Type B pancreatic cell (in vitro differentiated cells): ENCODE measurements around the gene FAM13A. TPM values are rescaled to one million over a fixed set of nuclear protein-coding genes. Genes with fewer than 3 reads are reported as not detected.

Experiments used
- DNase-seq: peaks from one replicate; pipeline ENCODE4 v3.0.0; 2021; ENCODE audit warnings: mixed read lengths; ENCODE audit not compliant: unreplicated experiment; ENCODE audit errors: extremely low spot score
- H3K27ac Mint-ChIP-seq: 2 replicates; pipeline ENCODE4 v1.8.0; 2021; ENCODE audit warnings: mild to moderate bottlenecking, mixed read lengths
- H3K27me3 Mint-ChIP-seq: 2 replicates; pipeline ENCODE4 v1.8.0; 2021; ENCODE audit warnings: mixed read lengths
- H3K36me3 Mint-ChIP-seq: 2 replicates; pipeline ENCODE4 v1.8.0; 2021; ENCODE audit warnings: mixed read lengths
- H3K4me1 Mint-ChIP-seq: one replicate; pipeline ENCODE4 v1.8.0; 2021; ENCODE audit warnings: mixed read lengths; ENCODE audit not compliant: unreplicated experiment
- H3K4me3 Mint-ChIP-seq: 2 replicates; pipeline ENCODE4 v1.8.0; 2021; ENCODE audit warnings: mild to moderate bottlenecking, mixed read lengths
- H3K9me3 Mint-ChIP-seq: 2 replicates; pipeline ENCODE4 v1.8.0; 2021; ENCODE audit warnings: mixed read lengths
- total RNA-seq: library from RNA; stranded (reverse); gene quantifications from 2 replicates; pipeline ENCODE4 v1.2.1, GENCODE V29; 2021; ENCODE audit warnings: low replicate concordance
- TF ChIP-seq, protein P1 (sequence below): fragments of 200-600 bp; sonication (generic); conservative IDR thresholded peaks from 2 replicates; pipeline ENCODE4 v1.5.0; 2021; ENCODE audit warnings: antibody characterized with exemption, mild to moderate bottlenecking

The FAM13A gene
- total RNA-seq, 1 donor from 2014 or later, result 29.5 TPM

GRCh38 chr4:88985088-88985773, 71.8 kb downstream of the FAM13A start:
- no peak for DNase-seq
- Mint-ChIP-seq H3K36me3 (peaks cover 4% of the 10 kb centered on the region), H3K27me3 (no peaks in the 10 kb centered on the region), H3K4me3 (no peak overlapping the region), H3K27ac (no peak overlapping the region), H3K4me1 (no peaks in the 10 kb centered on the region), H3K9me3 (no peaks in the 10 kb centered on the region)
- TF ChIP-seq, protein P1, sequence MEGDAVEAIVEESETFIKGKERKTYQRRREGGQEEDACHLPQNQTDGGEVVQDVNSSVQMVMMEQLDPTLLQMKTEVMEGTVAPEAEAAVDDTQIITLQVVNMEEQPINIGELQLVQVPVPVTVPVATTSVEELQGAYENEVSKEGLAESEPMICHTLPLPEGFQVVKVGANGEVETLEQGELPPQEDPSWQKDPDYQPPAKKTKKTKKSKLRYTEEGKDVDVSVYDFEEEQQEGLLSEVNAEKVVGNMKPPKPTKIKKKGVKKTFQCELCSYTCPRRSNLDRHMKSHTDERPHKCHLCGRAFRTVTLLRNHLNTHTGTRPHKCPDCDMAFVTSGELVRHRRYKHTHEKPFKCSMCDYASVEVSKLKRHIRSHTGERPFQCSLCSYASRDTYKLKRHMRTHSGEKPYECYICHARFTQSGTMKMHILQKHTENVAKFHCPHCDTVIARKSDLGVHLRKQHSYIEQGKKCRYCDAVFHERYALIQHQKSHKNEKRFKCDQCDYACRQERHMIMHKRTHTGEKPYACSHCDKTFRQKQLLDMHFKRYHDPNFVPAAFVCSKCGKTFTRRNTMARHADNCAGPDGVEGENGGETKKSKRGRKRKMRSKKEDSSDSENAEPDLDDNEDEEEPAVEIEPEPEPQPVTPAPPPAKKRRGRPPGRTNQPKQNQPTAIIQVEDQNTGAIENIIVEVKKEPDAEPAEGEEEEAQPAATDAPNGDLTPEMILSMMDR, result no peak

- Mint-ChIP-seq H3K4me3 (no peak overlapping the region), H3K27ac (no peak overlapping the region), H3K36me3 (peaks cover 4% of the 10 kb centered on the region), H3K4me1 (no peaks in the 10 kb centered on the region), H3K27me3 (no peaks in the 10 kb centered on the region), H3K9me3 (no peaks in the 10 kb centered on the region)
- TF ChIP-seq, protein P1, result no peak
- no peak for DNase-seq
Measured at GRCh38 chr4:88982757-88983156, 74.2 kb downstream of the FAM13A start.

- Mint-ChIP-seq H3K27ac (no peak overlapping the region), H3K36me3 (peaks cover 4% of the 10 kb centered on the region), H3K4me1 (no peaks in the 10 kb centered on the region), H3K4me3 (no peak overlapping the region), H3K27me3 (no peaks in the 10 kb centered on the region), H3K9me3 (no peaks in the 10 kb centered on the region)
- no peak for DNase-seq
- TF ChIP-seq, protein P1, result no peak
Measured at GRCh38 chr4:88981993-88982392, 75.0 kb downstream of the FAM13A start.

- no peak overlapping the region for H3K4me3 Mint-ChIP-seq
- no peak overlapping the region for H3K27ac Mint-ChIP-seq
- DNase-seq, result no peak
- TF ChIP-seq, protein P1, result no peak
- no peaks in the 10 kb centered on the region for H3K9me3 Mint-ChIP-seq
- no peaks in the 10 kb centered on the region for H3K27me3 Mint-ChIP-seq
- H3K4me1 Mint-ChIP-seq, result no peaks in the 10 kb centered on the region
- peaks cover 4% of the 10 kb centered on the region for H3K36me3 Mint-ChIP-seq
Measured at GRCh38 chr4:88981556-88981955, 75.4 kb downstream of the FAM13A start.

DNA sequence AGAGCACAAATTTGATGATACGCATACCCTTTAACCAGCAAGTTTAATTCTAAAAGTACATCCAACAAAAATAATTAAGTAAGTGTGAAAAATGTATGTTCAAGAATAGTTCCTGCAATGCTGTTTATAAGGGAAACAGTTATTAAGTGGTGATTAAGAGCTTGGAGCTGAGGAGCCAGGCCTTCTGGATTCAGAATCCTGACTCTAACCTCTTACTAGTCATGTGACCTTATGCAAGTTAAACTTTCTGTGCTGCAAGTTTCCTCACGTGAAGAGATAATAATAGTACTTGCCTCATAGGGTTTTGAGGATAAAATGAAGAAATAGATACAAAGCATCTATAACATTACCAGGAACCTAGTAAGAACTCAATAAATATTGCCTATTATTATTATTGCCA, 77.7 kb downstream of the FAM13A start:
- no peaks in the 10 kb centered on the region for H3K9me3 Mint-ChIP-seq
- peaks cover 6% of the 10 kb centered on the region for H3K36me3 Mint-ChIP-seq
- no peak for DNase-seq
- H3K4me3 Mint-ChIP-seq, result no peak overlapping the region
- no peak overlapping the region for H3K27ac Mint-ChIP-seq
- no peaks in the 10 kb centered on the region for H3K27me3 Mint-ChIP-seq
- TF ChIP-seq, protein P1, result no peak
- H3K4me1 Mint-ChIP-seq, result no peaks in the 10 kb centered on the region

- DNase-seq, result no peak
- no peak overlapping the region for H3K27ac Mint-ChIP-seq
- TF ChIP-seq, protein P1, result no peak
- no peaks in the 10 kb centered on the region for H3K9me3 Mint-ChIP-seq
- H3K4me1 Mint-ChIP-seq, result no peaks in the 10 kb centered on the region
- no peaks in the 10 kb centered on the region for H3K27me3 Mint-ChIP-seq
- H3K4me3 Mint-ChIP-seq, result no peak overlapping the region
- peaks cover 7% of the 10 kb centered on the region for H3K36me3 Mint-ChIP-seq
Measured at GRCh38 chr4:88976775-88977035, 80.3 kb downstream of the FAM13A start.
